ENCODE results near the gene ANKFN1.

ANKFN1 gene

DNA sequence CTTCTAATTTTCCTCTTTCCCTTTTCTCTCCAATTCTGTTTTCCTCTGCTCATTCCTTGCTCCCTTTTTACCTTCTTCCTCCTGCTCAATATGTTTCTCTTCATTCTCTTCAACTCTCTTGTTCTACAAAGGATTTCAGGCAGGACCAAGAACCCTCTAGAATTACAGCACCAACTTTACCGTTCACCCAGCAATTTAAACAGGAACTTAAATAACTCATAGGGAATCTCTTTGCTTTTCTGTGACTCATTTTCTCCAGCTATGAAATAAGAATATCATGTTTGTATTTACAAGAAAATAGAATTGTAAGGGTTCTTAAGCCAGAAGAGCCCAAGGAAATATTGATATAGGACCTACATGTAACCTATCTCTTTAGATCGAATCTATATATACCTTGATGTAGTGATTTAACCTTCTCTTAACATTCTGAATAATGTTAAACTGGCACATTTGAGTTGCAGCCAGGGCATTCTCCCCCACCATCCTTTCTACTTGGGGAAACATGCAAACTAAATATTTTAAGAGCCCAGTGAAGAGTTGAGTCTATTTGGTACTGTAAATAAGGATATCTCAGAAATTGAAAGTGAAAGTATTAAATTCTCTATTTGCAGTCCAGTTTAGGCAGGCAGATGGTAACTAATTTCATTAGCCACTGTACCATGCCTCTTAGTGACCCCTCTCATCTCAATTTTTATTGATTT, 137.0 kb downstream of the ANKFN1 start:
- in situ Hi-C loops (cut with MboI; ENCODE audit: low pct_unique_long_range_greater_than_20kb, low sequenced_read_pairs, unreplicated experiment) = no loop called here
- no peak for TF ChIP-seq CTCF (IDR thresholded peaks at IDR 0.05; ENCODE audit: extremely low read depth, insufficient read depth, missing control alignments)
- DNase-seq (ENCODE audit: low spot score) = no peak

- in situ Hi-C loops (cut with MboI; ENCODE audit: low pct_unique_long_range_greater_than_20kb, low sequenced_read_pairs, unreplicated experiment) = no loop called here
- DNase-seq (ENCODE audit: low spot score) = no peak
Observed at GRCh38 chr17:56290802-56291118, 137.5 kb downstream of the ANKFN1 start.

DNA sequence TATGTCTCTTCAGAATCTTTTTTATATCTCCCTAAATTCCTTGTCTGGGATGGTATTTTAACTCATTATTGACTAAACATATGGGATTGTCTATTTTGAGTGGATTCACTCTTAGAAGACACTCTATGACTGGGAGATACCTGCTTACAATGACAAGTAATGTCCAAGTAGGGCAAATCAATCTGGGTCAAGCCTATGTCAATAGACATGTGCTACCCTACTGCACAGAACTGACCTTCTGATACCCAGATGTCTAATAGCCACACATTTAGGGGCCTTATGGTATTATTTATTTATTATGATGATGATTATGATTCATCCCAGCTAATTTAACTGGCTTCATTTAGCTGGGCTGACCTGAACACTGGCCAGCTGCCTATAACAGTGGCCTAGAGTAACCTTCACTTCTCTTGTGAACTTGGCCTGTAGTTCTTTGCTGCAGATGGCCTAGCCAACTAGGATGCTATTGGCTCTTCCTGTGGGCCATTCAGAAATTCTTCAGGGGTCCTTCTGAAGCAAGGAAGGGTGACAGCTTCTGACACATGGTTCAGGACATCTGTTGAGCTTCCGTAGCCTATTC, 138.0 kb downstream of the ANKFN1 start:
- DNase-seq (ENCODE audit: low spot score) = no peak
- TF ChIP-seq CTCF (IDR thresholded peaks at IDR 0.05; ENCODE audit: extremely low read depth, insufficient read depth, missing control alignments) = no peak
- in situ Hi-C loops (cut with MboI; ENCODE audit: low pct_unique_long_range_greater_than_20kb, low sequenced_read_pairs, unreplicated experiment) = no loop called here

More at GRCh38 chr17:56290802-56291118, 137.5 kb downstream of the ANKFN1 start:
- no peak for TF ChIP-seq CTCF (IDR thresholded peaks at IDR 0.05; ENCODE audit: extremely low read depth, insufficient read depth, missing control alignments)

- in situ Hi-C loops (cut with MboI; ENCODE audit: low pct_unique_long_range_greater_than_20kb, low sequenced_read_pairs, unreplicated experiment) = no loop called here
- TF ChIP-seq CTCF (IDR thresholded peaks at IDR 0.05; ENCODE audit: extremely low read depth, insufficient read depth, missing control alignments) = no peak
- no peak for DNase-seq (ENCODE audit: low spot score)
Observed at GRCh38 chr17:56292010-56292409, 138.7 kb downstream of the ANKFN1 start.

GRCh38 chr17:56292578-56292977, 139.3 kb downstream of the ANKFN1 start:
- TF ChIP-seq CTCF (IDR thresholded peaks at IDR 0.05; ENCODE audit: extremely low read depth, insufficient read depth, missing control alignments) = no peak
- no peak for DNase-seq (ENCODE audit: low spot score)
- in situ Hi-C loops (cut with MboI; ENCODE audit: low pct_unique_long_range_greater_than_20kb, low sequenced_read_pairs, unreplicated experiment) = no loop called here

DNA sequence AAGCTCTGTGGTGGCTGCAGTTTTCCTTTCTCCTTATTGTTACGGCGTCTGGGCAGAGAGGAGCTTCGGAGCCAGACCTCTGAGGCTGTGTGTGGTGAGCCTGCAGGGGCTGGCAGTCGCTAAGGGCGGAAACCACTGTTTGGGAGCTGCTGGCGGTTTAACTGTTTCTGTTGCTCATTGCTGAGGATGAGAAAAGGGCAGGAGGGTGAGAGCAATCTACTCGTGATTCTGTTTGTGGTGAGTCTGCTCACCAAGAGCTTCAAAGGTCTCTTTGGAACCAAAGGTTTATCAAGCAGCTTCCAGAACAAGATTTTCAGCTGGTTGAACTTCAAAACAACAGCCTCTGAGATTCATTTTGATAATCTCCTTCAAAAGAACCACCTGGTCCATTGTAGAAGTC, 143.9 kb downstream of the ANKFN1 start:
- no peak for DNase-seq (ENCODE audit: low spot score)
- no peak for TF ChIP-seq CTCF (IDR thresholded peaks at IDR 0.05; ENCODE audit: extremely low read depth, insufficient read depth, missing control alignments)
- in situ Hi-C loops (cut with MboI; ENCODE audit: low pct_unique_long_range_greater_than_20kb, low sequenced_read_pairs, unreplicated experiment) = no loop called here

Data from GM13977 (cell line).